SK-N-MC (cell line): ENCODE data around the gene SLC45A2.

Experiments used
- EZH2 ChIP-seq: fragments of 200-600 bp; sonication (generic); IDR thresholded peaks from one replicate; pipeline ENCODE4 v1.6.1; 2017; ENCODE audit warnings: antibody characterized with exemption
- FOXP2 ChIP-seq: optimal IDR thresholded peaks from 2 replicates; pipeline ENCODE3; 2011; ENCODE audit warnings: mild to moderate bottlenecking, moderate library complexity; ENCODE audit not compliant: insufficient read depth; ENCODE audit errors: extremely low read length, control extremely low read depth
- POLR2AphosphoS5 ChIP-seq: IDR thresholded peaks from 2 replicates; pipeline ENCODE4 v1.6.1; 2012; ENCODE audit warnings: mild to moderate bottlenecking, low read depth, low read length, borderline replicate concordance

DNA sequence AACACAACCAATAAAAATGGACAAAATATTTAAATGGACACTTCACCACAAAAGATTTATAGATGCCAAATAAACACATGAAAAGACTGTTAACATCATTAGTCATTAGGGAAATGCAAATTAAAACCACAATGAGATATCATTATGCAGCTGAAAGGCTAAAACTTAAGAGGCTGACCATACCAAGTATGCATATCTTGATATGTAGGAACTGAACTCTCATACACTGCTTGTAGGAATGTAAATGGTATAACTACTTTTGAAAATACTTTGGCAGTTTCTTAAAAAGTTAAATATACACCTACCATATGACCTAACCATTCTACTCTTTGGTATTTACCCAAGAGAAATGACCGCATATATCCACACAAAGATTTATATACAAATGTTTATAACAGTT lies 79.1 kb downstream of the SLC45A2 start:
- no peak for TF ChIP-seq EZH2
- no peak for TF ChIP-seq POLR2AphosphoS5
- no peak for TF ChIP-seq FOXP2
